ENCODE data around the gene ALDH1A3. TPM values are rescaled to one million over a fixed set of nuclear protein-coding genes. Genes with fewer than 3 reads are reported as not detected.

ALDH1A3 gene
- polyA plus RNA-seq, 2 donors, result 9.3 to 32.8 TPM

GRCh38 chr15:100951965-100952364 lies 72.3 kb downstream of the ALDH1A3 start:
- 89 to 91% methylated on average over 5 of the region's 5 CpGs for WGBS, 2 donors
- Histone ChIP-seq H3K36me3 (ENCODE audit: control insufficient read depth in 2 of 2, insufficient read depth in 2 of 2, low read length in 1 of 2) (no peaks in the 10 kb centered on the region), H3K27ac (ENCODE audit: low read depth in 2 of 2, low read length in 1 of 2) (no peak overlapping the region), H3K4me3 (ENCODE audit: low read depth in 1 of 2, low read length in 2 of 2) (no peak overlapping the region), H3K9me3 (ENCODE audit: control insufficient read depth in 2 of 2, insufficient read depth in 1 of 2, low read depth in 1 of 2, low read length in 1 of 2) (no peaks in the 10 kb centered on the region), H3K4me1 (ENCODE audit: control insufficient read depth in 2 of 2, insufficient read depth in 2 of 2, low read length in 1 of 2) (no peaks in the 10 kb centered on the region), H3K27me3 (ENCODE audit: control insufficient read depth in 1 of 2, insufficient read depth in 2 of 2, low read length in 2 of 2) (no peaks in the 10 kb centered on the region)

- WGBS, 2 donors, result 80 to 86% methylated on average over 3 of the region's 3 CpGs
- no peaks in the 10 kb centered on the region for H3K27me3 ChIP-seq (ENCODE audit: control insufficient read depth in 1 of 2, insufficient read depth in 2 of 2, low read length in 2 of 2)
- no peaks in the 10 kb centered on the region for H3K9me3 ChIP-seq (ENCODE audit: control insufficient read depth in 2 of 2, insufficient read depth in 1 of 2, low read depth in 1 of 2, low read length in 1 of 2)
- no peak overlapping the region for H3K27ac ChIP-seq (ENCODE audit: low read depth in 2 of 2, low read length in 1 of 2)
- H3K36me3 ChIP-seq (ENCODE audit: control insufficient read depth in 2 of 2, insufficient read depth in 2 of 2, low read length in 1 of 2), result no peaks in the 10 kb centered on the region
- H3K4me1 ChIP-seq (ENCODE audit: control insufficient read depth in 2 of 2, insufficient read depth in 2 of 2, low read length in 1 of 2), result no peaks in the 10 kb centered on the region
- no peak overlapping the region for H3K4me3 ChIP-seq (ENCODE audit: low read depth in 1 of 2, low read length in 2 of 2)
These were observed 72.9 kb downstream of the ALDH1A3 start for GRCh38 chr15:100952566-100952965.

GRCh38 chr15:100958326-100959065 lies 78.9 kb downstream of the ALDH1A3 start:
- H3K27ac ChIP-seq (ENCODE audit: low read depth in 2 of 2, low read length in 1 of 2), result no peak overlapping the region
- H3K4me3 ChIP-seq (ENCODE audit: low read depth in 1 of 2, low read length in 2 of 2), result no peak overlapping the region
- H3K36me3 ChIP-seq (ENCODE audit: control insufficient read depth in 2 of 2, insufficient read depth in 2 of 2, low read length in 1 of 2), result no peaks in the 10 kb centered on the region
- H3K9me3 ChIP-seq (ENCODE audit: control insufficient read depth in 2 of 2, insufficient read depth in 1 of 2, low read depth in 1 of 2, low read length in 1 of 2), result no peaks in the 10 kb centered on the region
- WGBS, 2 donors, result 70 to 76% methylated on average over 10 of the region's 10 CpGs
- no peaks in the 10 kb centered on the region for H3K4me1 ChIP-seq (ENCODE audit: control insufficient read depth in 2 of 2, insufficient read depth in 2 of 2, low read length in 1 of 2)
- H3K27me3 ChIP-seq (ENCODE audit: control insufficient read depth in 1 of 2, insufficient read depth in 2 of 2, low read length in 2 of 2), result no peaks in the 10 kb centered on the region

- no peak overlapping the region for H3K27ac ChIP-seq (ENCODE audit: low read depth in 2 of 2, low read length in 1 of 2)
- H3K36me3 ChIP-seq (ENCODE audit: control insufficient read depth in 2 of 2, insufficient read depth in 2 of 2, low read length in 1 of 2), result no peaks in the 10 kb centered on the region
- H3K9me3 ChIP-seq (ENCODE audit: control insufficient read depth in 2 of 2, insufficient read depth in 1 of 2, low read depth in 1 of 2, low read length in 1 of 2), result no peaks in the 10 kb centered on the region
- WGBS, 2 donors, result 79 to 80% methylated on average over 14 of the region's 14 CpGs
- H3K4me3 ChIP-seq (ENCODE audit: low read depth in 1 of 2, low read length in 2 of 2), result no peak overlapping the region
- H3K27me3 ChIP-seq (ENCODE audit: control insufficient read depth in 1 of 2, insufficient read depth in 2 of 2, low read length in 2 of 2), result no peaks in the 10 kb centered on the region
- no peaks in the 10 kb centered on the region for H3K4me1 ChIP-seq (ENCODE audit: control insufficient read depth in 2 of 2, insufficient read depth in 2 of 2, low read length in 1 of 2)
These were observed 79.7 kb downstream of the ALDH1A3 start for GRCh38 chr15:100959066-100960050.

Other genes with a start within 250 kb of the ALDH1A3 start
- gene LRRK1, start 39.5 kb downstream of the ALDH1A3 start, polyA plus RNA-seq, result 1 to 10 TPM; 4.4 to 7.0 TPM